COLO668 (cell line): ENCODE data around the gene HOXC6.

Experiments used
- DNase-seq: peaks from one replicate; lab custom pipeline; 2025; ENCODE audit not compliant: unreplicated experiment; lab: John Stamatoyannopoulos, UW

The HOXC6 gene

GRCh38 chr12:54001283-54002187, 26.7 kb upstream of the HOXC6 start:
- DNase-seq, result no peak

GRCh38 chr12:54002278-54002914, 25.8 kb upstream of the HOXC6 start:
- DNase-seq, result no peak

- DNase-seq, result no peak
Measured at GRCh38 chr12:54002915-54003389, 25.3 kb upstream of the HOXC6 start.

- DNase-seq, result no peak
Measured at GRCh38 chr12:54003625-54004024, 24.6 kb upstream of the HOXC6 start.

- DNase-seq, result no peak
Measured at GRCh38 chr12:54004063-54004840, 24.0 kb upstream of the HOXC6 start.

- peak; percentile 0 for DNase-seq
Measured at GRCh38 chr12:54004841-54005530, 23.3 kb upstream of the HOXC6 start.

GRCh38 chr12:54005531-54005852, 22.7 kb upstream of the HOXC6 start:
- DNase-seq, result no peak

- peak; percentile 62 for DNase-seq
Measured at GRCh38 chr12:54005853-54006558, 22.2 kb upstream of the HOXC6 start.

- no peak for DNase-seq
Measured at GRCh38 chr12:54006559-54007220, 21.6 kb upstream of the HOXC6 start.

GRCh38 chr12:54007538-54008259, 20.5 kb upstream of the HOXC6 start:
- no peak for DNase-seq

GRCh38 chr12:54008260-54008552, 20.0 kb upstream of the HOXC6 start:
- no peak for DNase-seq

GRCh38 chr12:54009171-54010052, 18.8 kb upstream of the HOXC6 start:
- no peak for DNase-seq

- DNase-seq, result no peak
Measured at GRCh38 chr12:54010053-54010971, 17.9 kb upstream of the HOXC6 start.

GRCh38 chr12:54010972-54011664, 17.1 kb upstream of the HOXC6 start:
- DNase-seq, result no peak

- no peak for DNase-seq
Measured at GRCh38 chr12:54011665-54012532, 16.3 kb upstream of the HOXC6 start.
